PC-9 (cell line): ENCODE results near the gene BTBD8. TPM values are rescaled to one million over a fixed set of nuclear protein-coding genes. Genes with fewer than 3 reads are reported as not detected.

Experiments
- BruUV-seq: library from RNA; stranded (reverse); fragments of 400-500 nt; replicated peaks from 2 replicates; lab custom pipeline; 2021; lab: Mats Ljungman, UMichigan
- CTCF ChIA-PET: fragments of 300-600 bp; sonication (Branson Sonifier 250); formaldehyde crosslinking; loops from one replicate; lab custom pipeline; 2022; ENCODE audit warnings: antibody characterized with exemption; lab: Charles Lee
- POLR2A ChIA-PET: fragments of 300-600 bp; sonication (Branson Sonifier 250); formaldehyde crosslinking; loops from one replicate; lab custom pipeline; 2022; ENCODE audit warnings: antibody characterized with exemption; ENCODE audit not compliant: unreplicated experiment; lab: Charles Lee
- DNase-seq, 2 experiments: peaks; one replicate each; pipeline versions ENCODE4 v3.0.0 to v3.0.0-alpha.2; 2015 to 2022; ENCODE audit warnings: mixed read lengths in 1 of 2
- H2AFZ ChIP-seq: fragments of 200-600 bp; sonication (generic); 2 replicates; pipeline ENCODE4 v1.8.1; 2017; ENCODE audit warnings: antibody characterized with exemption
- H3F3A ChIP-seq: fragments of 200-600 bp; sonication (generic); 2 replicates; pipeline ENCODE4 v1.8.1; 2017; ENCODE audit warnings: antibody characterized with exemption, mild to moderate bottlenecking, low read depth; ENCODE audit not compliant: insufficient read depth
- H3K27ac ChIP-seq: fragments of 200-600 bp; sonication (generic); 2 replicates; pipeline ENCODE4 v1.6.1; 2016; ENCODE audit warnings: mixed run types
- H3K27me3 ChIP-seq: fragments of 200-600 bp; sonication (generic); 2 replicates; pipeline ENCODE4 v1.6.1; 2016; ENCODE audit warnings: low read depth, mixed run types; ENCODE audit not compliant: insufficient read depth
- H3K36me3 ChIP-seq: fragments of 200-600 bp; sonication (generic); 2 replicates; pipeline ENCODE4 v1.6.1; 2016; ENCODE audit warnings: low read depth, mixed run types
- H3K4me1 ChIP-seq: fragments of 200-600 bp; sonication (generic); replicated peaks from 2 replicates; pipeline ENCODE4 v1.6.1; 2016; ENCODE audit warnings: mixed run types; ENCODE audit not compliant: insufficient read depth
- H3K4me2 ChIP-seq: fragments of 200-600 bp; sonication (generic); 2 replicates; pipeline ENCODE4 v1.6.1; 2017; ENCODE audit warnings: mixed run types
- H3K4me3 ChIP-seq: fragments of 200-600 bp; sonication (generic); 2 replicates; pipeline ENCODE4 v1.6.1; 2016; ENCODE audit warnings: mixed run types
- H3K79me2 ChIP-seq: fragments of 200-600 bp; sonication (generic); 2 replicates; pipeline ENCODE4 v1.6.1; 2017; ENCODE audit warnings: low read depth, mixed run types
- H3K9me2 ChIP-seq: fragments of 200-600 bp; sonication (generic); 2 replicates; pipeline ENCODE4 v1.8.1; 2017; ENCODE audit warnings: mild to moderate bottlenecking; ENCODE audit not compliant: insufficient read depth
- H3K9me3 ChIP-seq: fragments of 200-600 bp; sonication (generic); 2 replicates; pipeline ENCODE4 v1.8.1; 2016; ENCODE audit warnings: low read depth; ENCODE audit not compliant: insufficient read depth
- H4K20me1 ChIP-seq: fragments of 200-600 bp; sonication (generic); 2 replicates; pipeline ENCODE4 v1.8.1; 2017; ENCODE audit not compliant: insufficient read depth
- CTCF ChIP-seq: fragments of 200-600 bp; sonication (generic); conservative IDR thresholded peaks from 2 replicates; pipeline ENCODE4 v1.6.1; 2017; ENCODE audit warnings: mixed run types, antibody characterized with exemption, mild to moderate bottlenecking, moderate library complexity
- EZH2 ChIP-seq: fragments of 200-600 bp; sonication (generic); IDR thresholded peaks from 2 replicates; pipeline ENCODE4 v1.8.0; 2017; ENCODE audit warnings: antibody characterized with exemption, low read depth
- intact Hi-C: fragments of 100-400 bp; cut with micrococcal nuclease; formaldehyde crosslinking; loops from one replicate; pipeline ENCODE4 v1.10.0; 2022; ENCODE audit not compliant: unreplicated experiment
- total RNA-seq: library from RNA; stranded (reverse); gene quantifications from 2 replicates; pipeline ENCODE4 v1.2.3, GENCODE V29; 2021

BTBD8 gene
- total RNA-seq, 1 experiment from 2014 or later = 8.1 TPM

- intact Hi-C loops = no loop called here
- H2AFZ ChIP-seq = no peak overlapping the region
- TF ChIP-seq CTCF (no peak), EZH2 (no peak)
- H4K20me1 ChIP-seq = no peaks in the 10 kb centered on the region; the same call in 1 of the 2 replicates
- POLR2A ChIA-PET = interaction anchor here (0.6 kb wide), 2 partner anchors 8 to 812 kb away, joined by 3 to 4 read pairs; no protein-coding TSS in a partner anchor
- no peaks in the 10 kb centered on the region for H3F3A ChIP-seq
- H3K9me2 ChIP-seq = no peaks in the 10 kb centered on the region
- no peaks in the 10 kb centered on the region for H3K27me3 ChIP-seq
- no peak overlapping the region for H3K4me2 ChIP-seq
- H3K79me2 ChIP-seq = no peaks in the 10 kb centered on the region
- H3K9me3 ChIP-seq = no peaks in the 10 kb centered on the region
- no peaks in the 10 kb centered on the region for H3K4me1 ChIP-seq
- no peaks in the 10 kb centered on the region for H3K36me3 ChIP-seq
- no peak overlapping the region for H3K4me3 ChIP-seq
- CTCF ChIA-PET = interaction anchor here (0.8 kb wide), 1 partner anchor 48 kb away, joined by 6 read pairs; no protein-coding TSS in a partner anchor
- no TSS peak for BruUV-seq
- H3K27ac ChIP-seq = no peak overlapping the region
- DNase-seq = no peak
Observed at GRCh38 chr1:92219028-92219427, 138.9 kb downstream of the BTBD8 start.

DNA sequence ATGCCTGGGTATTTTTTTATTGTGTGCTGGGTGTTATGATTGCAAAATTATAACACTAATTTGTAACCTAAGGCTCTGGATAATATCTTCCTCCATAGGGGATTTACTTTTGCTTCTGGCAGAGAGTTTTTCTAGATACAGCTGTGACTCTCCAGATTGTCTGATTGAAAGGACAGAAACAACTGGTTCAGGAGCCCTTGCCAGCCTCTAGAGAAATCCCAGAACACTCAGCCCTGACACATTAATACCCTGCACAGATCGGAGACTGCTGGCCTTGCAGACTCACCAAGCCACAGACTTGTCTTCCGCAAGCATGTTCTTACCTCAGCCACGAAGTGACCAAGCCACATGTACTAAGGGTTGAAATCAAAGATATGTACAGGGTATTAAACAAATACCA lies 148.3 kb downstream of the BTBD8 start:
- Histone ChIP-seq H3K79me2 (no peaks in the 10 kb centered on the region), H3K27me3 (no peaks in the 10 kb centered on the region), H3K9me3 (no peaks in the 10 kb centered on the region), H3K4me2 (no peak overlapping the region), H3K4me3 (no peak overlapping the region), H2AFZ (no peak overlapping the region), H3K27ac (no peak overlapping the region), H3K36me3 (no peaks in the 10 kb centered on the region), H4K20me1 (no peaks in the 10 kb centered on the region), H3K9me2 (no peaks in the 10 kb centered on the region), H3F3A (no peaks in the 10 kb centered on the region), H3K4me1 (no peaks in the 10 kb centered on the region)
- POLR2A ChIA-PET = no interaction called here
- DNase-seq = no peak
- CTCF ChIA-PET = no interaction called here
- intact Hi-C loops = no loop called here
- no TSS peak for BruUV-seq
- TF ChIP-seq EZH2 = no peak
- no peak for TF ChIP-seq CTCF

GRCh38 chr1:92230736-92231135 lies 150.6 kb downstream of the BTBD8 start:
- POLR2A ChIA-PET = interaction anchor here (0.7 kb wide), 1 partner anchor 415 kb away, joined by 3 read pairs; no protein-coding TSS in a partner anchor
- BruUV-seq = no TSS peak

More at GRCh38 chr1:92230736-92231135, 150.6 kb downstream of the BTBD8 start:
- CTCF ChIA-PET = no interaction called here
- intact Hi-C loops = no loop called here
- Histone ChIP-seq H3K79me2 (no peaks in the 10 kb centered on the region), H4K20me1 (no peaks in the 10 kb centered on the region), H2AFZ (no peak overlapping the region), H3K4me1 (no peaks in the 10 kb centered on the region), H3K9me2 (no peaks in the 10 kb centered on the region), H3K27ac (no peak overlapping the region), H3F3A (no peaks in the 10 kb centered on the region), H3K9me3 (no peaks in the 10 kb centered on the region), H3K4me3 (no peak overlapping the region), H3K4me2 (no peak overlapping the region), H3K27me3 (no peaks in the 10 kb centered on the region), H3K36me3 (no peaks in the 10 kb centered on the region)
- TF ChIP-seq EZH2 (no peak), CTCF (no peak)
- no peak for DNase-seq

Other genes starting within 250 kb of the BTBD8 start
- 1.6 and 2.5 TPM in 2 replicates for gene TGFBR3, start 194.2 kb upstream of the BTBD8 start, total RNA-seq
- gene BRDT, start 130.9 kb upstream of the BTBD8 start, total RNA-seq = not detected in 2 replicates
- 3.2 and 3.3 TPM in 2 replicates for gene EPHX4, start 50.4 kb upstream of the BTBD8 start, total RNA-seq
- not detected in 2 replicates for gene SETSIP, start 4.9 kb upstream of the BTBD8 start, total RNA-seq
- not detected in 2 replicates for gene C1orf146, start 137.6 kb downstream of the BTBD8 start, total RNA-seq
- 7.4 and 8.0 TPM in 2 replicates for gene GLMN, start 218.6 kb downstream of the BTBD8 start, total RNA-seq
- 14.0 and 20.3 TPM in 2 replicates for gene RPAP2, start 218.7 kb downstream of the BTBD8 start, total RNA-seq